Endothelial cell of umbilical vein (primary cell): ENCODE measurements around the gene SUGCT. TPM values are rescaled to one million over a fixed set of nuclear protein-coding genes. Genes with fewer than 3 reads are reported as not detected.

Experiments
- BruUV-seq: library from RNA; stranded (reverse); fragments of 400-500 nt; replicated peaks from 2 replicates; lab custom pipeline; 2021; lab: Mats Ljungman, UMichigan
- CTCF ChIA-PET: fragments of 300-600, 350-600 bp; sonication (Branson Sonifier 250); formaldehyde crosslinking; loops from one replicate; lab custom pipeline; 2021; ENCODE audit warnings: antibody characterized with exemption, inconsistent platforms; lab: Charles Lee
- POLR2A ChIA-PET: fragments of 300-600, 350-600 bp; sonication (Branson Sonifier 250); formaldehyde crosslinking; loops from one replicate; lab custom pipeline; 2021; ENCODE audit warnings: antibody characterized with exemption, inconsistent platforms; lab: Charles Lee
- DNase-seq: peaks from one replicate; pipeline ENCODE4 v3.0.0-alpha.2; 2011; ENCODE audit warnings: low read depth, low spot score
- FAIRE-seq: peaks from 2 replicates; lab custom pipeline; 2011; peaks lifted over from hg19 to GRCh38; lab: Jason Lieb, UNC
- H2AFZ ChIP-seq: 2 replicates; pipeline ENCODE4 v1.6.0; 2012; ENCODE audit warnings: low read depth, low read length, control low read depth, inconsistent platforms
- H3K27ac ChIP-seq: 2 replicates; pipeline ENCODE4 v1.5.1; 2011; ENCODE audit warnings: low read depth, mild to moderate bottlenecking, control low read depth, low read length, moderate library complexity; ENCODE audit not compliant: insufficient read depth
- H3K27me3 ChIP-seq, 2 experiments: 2 replicates each; pipeline versions ENCODE4 v1.6.0 to v1.6.1; 2011; ENCODE audit warnings: low read length in 2 of 2, mixed read lengths in 1 of 2; ENCODE audit not compliant: control insufficient read depth in 2 of 2, insufficient read depth in 2 of 2
- H3K36me3 ChIP-seq, 2 experiments: 2 replicates in 1 of 2; 3 replicates in 1 of 2; pipeline ENCODE4 v1.5.1; 2011; ENCODE audit warnings: low read length in 2 of 2, mild to moderate bottlenecking in 1 of 2, moderate library complexity in 1 of 2; ENCODE audit not compliant: control insufficient read depth in 2 of 2, insufficient read depth in 2 of 2; ENCODE audit errors: extremely low read depth in 1 of 2
- H3K4me1 ChIP-seq: 3 replicates; pipeline ENCODE4 v1.5.1; 2011; ENCODE audit warnings: mild to moderate bottlenecking, low read length; ENCODE audit not compliant: control insufficient read depth, insufficient read depth; ENCODE audit errors: extremely low read depth
- H3K4me2 ChIP-seq: 2 replicates; pipeline ENCODE4 v1.6.1; 2011; ENCODE audit warnings: low read length, control low read depth, mixed read lengths; ENCODE audit not compliant: insufficient read depth
- H3K4me3 ChIP-seq, 3 experiments: fragments of 200-600 bp in 1 of 3; sonication (generic), shearing (Covaris generic) in 1 of 3; replicated peaks in 1 of 3; 2 replicates each; pipeline ENCODE4 v1.5.1; 2011 to 2016; ENCODE audit warnings: control low read depth in 3 of 3, low read length in 3 of 3, mild to moderate bottlenecking in 2 of 3, inconsistent platforms in 1 of 3, low read depth in 1 of 3, moderate library complexity in 1 of 3; ENCODE audit not compliant: insufficient read depth in 1 of 3
- H3K79me2 ChIP-seq: 2 replicates; pipeline ENCODE4 v1.6.0; 2012; ENCODE audit warnings: low read length, inconsistent platforms; ENCODE audit not compliant: control insufficient read depth, insufficient read depth
- H3K9ac ChIP-seq: replicated peaks from 2 replicates; pipeline ENCODE3; 2011; ENCODE audit warnings: low read length, control low read depth; ENCODE audit not compliant: insufficient read depth; ENCODE audit errors: extremely low read depth
- H3K9me1 ChIP-seq: replicated peaks from 3 replicates; pipeline ENCODE4 v1.6.0; 2011; ENCODE audit warnings: mild to moderate bottlenecking, low read length; ENCODE audit not compliant: control insufficient read depth, insufficient read depth; ENCODE audit errors: extremely low read depth
- H3K9me3 ChIP-seq: replicated peaks from 2 replicates; pipeline ENCODE4 v1.5.1; 2012; ENCODE audit warnings: low read length, inconsistent platforms; ENCODE audit not compliant: control insufficient read depth, insufficient read depth
- H4K20me1 ChIP-seq: replicated peaks from 2 replicates; pipeline ENCODE3; 2011; ENCODE audit warnings: mild to moderate bottlenecking, low read length; ENCODE audit not compliant: control insufficient read depth, insufficient read depth; ENCODE audit errors: extremely low read depth
- EZH2 ChIP-seq: IDR thresholded peaks from 2 replicates; pipeline ENCODE4 v1.6.1; 2012; ENCODE audit warnings: borderline replicate concordance, low read depth, mild to moderate bottlenecking, moderate library complexity, low read length, inconsistent platforms; ENCODE audit not compliant: severe bottlenecking
- FOS ChIP-seq: IDR thresholded peaks from 2 replicates; pipeline ENCODE4 v1.6.1; 2011; ENCODE audit warnings: mild to moderate bottlenecking, low read length, moderate library complexity, borderline replicate concordance; ENCODE audit not compliant: insufficient read depth
- GATA2 ChIP-seq: IDR thresholded peaks from 2 replicates; pipeline ENCODE4 v1.7.0; 2011; ENCODE audit warnings: low read depth, mild to moderate bottlenecking, moderate library complexity, mixed read lengths, low read length; ENCODE audit not compliant: insufficient read length, insufficient read depth
- JUN ChIP-seq: IDR thresholded peaks from 2 replicates; pipeline ENCODE4 v1.6.1; 2011; ENCODE audit warnings: borderline replicate concordance, low read depth; ENCODE audit not compliant: insufficient read length, insufficient read depth
- MYC ChIP-seq: IDR thresholded peaks from one replicate; pipeline ENCODE4 v1.6.1; 2011; ENCODE audit warnings: mild to moderate bottlenecking, low read depth, low read length
- POLR2A ChIP-seq: IDR thresholded peaks from 2 replicates; pipeline ENCODE4 v1.6.1; 2012; ENCODE audit warnings: low read depth, mild to moderate bottlenecking, control low read depth, low read length
- POLR2AphosphoS5 ChIP-seq: IDR thresholded peaks from 2 replicates; pipeline ENCODE4 v1.6.1; 2012; ENCODE audit warnings: low read depth, mild to moderate bottlenecking, control low read depth, low read length, moderate library complexity; ENCODE audit not compliant: insufficient read depth
- dilution Hi-C: fragments of 300-500 bp; cut with MboI; formaldehyde crosslinking; loops from one replicate; pipeline ENCODE4 v1.15.0; 2019; ENCODE audit warnings: low sequenced_read_pairs; ENCODE audit not compliant: extremely low pct_ligation_motif_present
- intact Hi-C: fragments of 100-400 bp; cut with micrococcal nuclease; formaldehyde crosslinking; loops from one replicate; pipeline ENCODE4 v1.10.0; 2022
- polyA plus RNA-seq, 4 experiments: library from polyadenylated mRNA; depleted of rRNA in 3 of 4; stranded (reverse) in 3 of 4; unstranded in 1 of 4; fragments of >200 nt; gene quantifications; 2 replicates each; pipeline versions ENCODE4 v1.2.1 to v1.2.3, GENCODE V29; 2011 to 2012; ENCODE audit warnings: missing spikeins in 1 of 4
- total RNA-seq: library from RNA; stranded (reverse); gene quantifications from 2 replicates; pipeline ENCODE4 v1.2.3, GENCODE V29; 2021
- TF ChIP-seq, protein P1 (sequence below), 2 donors: IDR thresholded peaks; 1 replicate in 1 of 2; 2 replicates in 1 of 2; pipeline ENCODE4 v1.5.1; 2011; ENCODE audit warnings: low read length in 2 of 2, mild to moderate bottlenecking in 2 of 2, moderate library complexity in 2 of 2, control low read depth in 1 of 2, inconsistent platforms in 1 of 2, low read depth in 1 of 2; ENCODE audit not compliant: insufficient read depth in 1 of 2; ENCODE audit errors: extremely low read depth in 1 of 2
- TF ChIP-seq, protein P2 (sequence below): IDR thresholded peaks from 2 replicates; pipeline ENCODE4 v1.6.1; 2011; ENCODE audit not compliant: insufficient read depth, insufficient read length

The SUGCT gene
- total and polyA plus RNA-seq, 2 donors (not counting 3 experiments of a cell fraction or from before 2014, with no cell fraction given), result 1.2 to 1.4 TPM

- no peaks in the 10 kb centered on the region for H4K20me1 ChIP-seq
- H3K36me3 ChIP-seq, result no peaks in the 10 kb centered on the region
- no peak overlapping the region for H3K9ac ChIP-seq
- H3K4me1 ChIP-seq, result no peaks in the 10 kb centered on the region
- H3K9me1 ChIP-seq, result no peaks in the 10 kb centered on the region
- TF ChIP-seq, protein P1, sequence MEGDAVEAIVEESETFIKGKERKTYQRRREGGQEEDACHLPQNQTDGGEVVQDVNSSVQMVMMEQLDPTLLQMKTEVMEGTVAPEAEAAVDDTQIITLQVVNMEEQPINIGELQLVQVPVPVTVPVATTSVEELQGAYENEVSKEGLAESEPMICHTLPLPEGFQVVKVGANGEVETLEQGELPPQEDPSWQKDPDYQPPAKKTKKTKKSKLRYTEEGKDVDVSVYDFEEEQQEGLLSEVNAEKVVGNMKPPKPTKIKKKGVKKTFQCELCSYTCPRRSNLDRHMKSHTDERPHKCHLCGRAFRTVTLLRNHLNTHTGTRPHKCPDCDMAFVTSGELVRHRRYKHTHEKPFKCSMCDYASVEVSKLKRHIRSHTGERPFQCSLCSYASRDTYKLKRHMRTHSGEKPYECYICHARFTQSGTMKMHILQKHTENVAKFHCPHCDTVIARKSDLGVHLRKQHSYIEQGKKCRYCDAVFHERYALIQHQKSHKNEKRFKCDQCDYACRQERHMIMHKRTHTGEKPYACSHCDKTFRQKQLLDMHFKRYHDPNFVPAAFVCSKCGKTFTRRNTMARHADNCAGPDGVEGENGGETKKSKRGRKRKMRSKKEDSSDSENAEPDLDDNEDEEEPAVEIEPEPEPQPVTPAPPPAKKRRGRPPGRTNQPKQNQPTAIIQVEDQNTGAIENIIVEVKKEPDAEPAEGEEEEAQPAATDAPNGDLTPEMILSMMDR (IDR thresholded peaks at IDR 0.05; ENCODE audit: extremely low read depth in 1 of 2, insufficient read depth in 1 of 2, low read depth in 1 of 2, low read length in 2 of 2), result peak in 1 of 2 donors; percentile 11
- no peak for TF ChIP-seq POLR2A
- no peak for TF ChIP-seq POLR2AphosphoS5
- TF ChIP-seq JUN, result no peak
- H2AFZ ChIP-seq, result no peak overlapping the region
- dilution Hi-C loops (no loop called here), intact Hi-C loops (loop anchor here (1.0 kb wide), 1 partner anchor 871 kb away; no protein-coding TSS in a partner anchor)
- no peaks in the 10 kb centered on the region for H3K9me3 ChIP-seq
- BruUV-seq, result no TSS peak
- ChIA-PET POLR2A (no interaction called here), CTCF (interaction anchor here (2.1 kb wide), 1 partner anchor 871 kb away, joined by 4 read pairs; no protein-coding TSS in a partner anchor)
- DNase-seq (peak; percentile 20), FAIRE-seq (no peak)
- H3K4me2 ChIP-seq, result no peak overlapping the region
- no peaks in the 10 kb centered on the region for H3K79me2 ChIP-seq
- H3K27ac ChIP-seq, result no peak overlapping the region
- H3K27me3 ChIP-seq, result no peaks in the 10 kb centered on the region
- H3K4me3 ChIP-seq, result no peak overlapping the region
Observed at GRCh38 chr7:40833888-40834234, 699.1 kb downstream of the SUGCT start.

- Histone ChIP-seq H3K27me3 (no peaks in the 10 kb centered on the region), H3K36me3 (no peaks in the 10 kb centered on the region), H3K4me3 (no peak overlapping the region), H3K79me2 (no peaks in the 10 kb centered on the region), H3K4me1 (peaks cover 6% of the 10 kb centered on the region), H4K20me1 (no peaks in the 10 kb centered on the region), H2AFZ (no peak overlapping the region), H3K9me1 (no peaks in the 10 kb centered on the region), H3K27ac (no peak overlapping the region), H3K4me2 (no peak overlapping the region), H3K9me3 (no peaks in the 10 kb centered on the region), H3K9ac (no peak overlapping the region)
- BruUV-seq, result no TSS peak
- ChIA-PET POLR2A (no interaction called here), CTCF (interaction anchor here (1.6 kb wide), 1 partner anchor 869 kb away, joined by 5 read pairs; no protein-coding TSS in a partner anchor)
- intact Hi-C loops (no loop called here), dilution Hi-C loops (no loop called here)
- no peak for FAIRE-seq
- DNase-seq, result no peak
- TF ChIP-seq GATA2 (no peak), POLR2AphosphoS5 (no peak), POLR2A (no peak), EZH2 (no peak), JUN (no peak), MYC (no peak), FOS (no peak)
- TF ChIP-seq, protein P1 (IDR thresholded peaks at IDR 0.05; ENCODE audit: extremely low read depth in 1 of 2, insufficient read depth in 1 of 2, low read depth in 1 of 2, low read length in 2 of 2), result no peak
- TF ChIP-seq, protein P2, sequence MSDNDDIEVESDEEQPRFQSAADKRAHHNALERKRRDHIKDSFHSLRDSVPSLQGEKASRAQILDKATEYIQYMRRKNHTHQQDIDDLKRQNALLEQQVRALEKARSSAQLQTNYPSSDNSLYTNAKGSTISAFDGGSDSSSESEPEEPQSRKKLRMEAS, result no peak
Observed at GRCh38 chr7:40836218-40836617, 701.4 kb downstream of the SUGCT start.
